GM06990 (cell line): ENCODE data around the gene TECTA.
"Not testable (repeated sequence)": the region's sequence is repeated elsewhere in the genome, so short reads cannot be mapped to it uniquely, and the experiment has no call there.

Experiments
- DNase-seq: peaks from one replicate; pipeline ENCODE4 v3.0.0-alpha.2; 2011; ENCODE audit not compliant: insufficient read length; ENCODE audit errors: extremely low read depth
- H3K27me3 ChIP-seq: replicated peaks from 2 replicates; pipeline ENCODE4 v1.6.0; 2011; ENCODE audit warnings: low read length; ENCODE audit not compliant: control insufficient read depth, insufficient read depth
- H3K36me3 ChIP-seq: 2 replicates; pipeline ENCODE4 v1.5.1; 2011; ENCODE audit warnings: low read length; ENCODE audit not compliant: control insufficient read depth, insufficient read depth
- H3K4me3 ChIP-seq: replicated peaks from 2 replicates; pipeline ENCODE4 v1.5.1; 2011; ENCODE audit warnings: low read depth, mild to moderate bottlenecking, control low read depth, low read length
- TF ChIP-seq, protein P1 (sequence below): IDR thresholded peaks from 2 replicates; pipeline ENCODE4 v1.5.1; 2011; ENCODE audit warnings: low read length, control low read depth, mild to moderate bottlenecking, inconsistent platforms; ENCODE audit not compliant: insufficient read depth, poor library complexity, severe bottlenecking

Gene TECTA

DNA sequence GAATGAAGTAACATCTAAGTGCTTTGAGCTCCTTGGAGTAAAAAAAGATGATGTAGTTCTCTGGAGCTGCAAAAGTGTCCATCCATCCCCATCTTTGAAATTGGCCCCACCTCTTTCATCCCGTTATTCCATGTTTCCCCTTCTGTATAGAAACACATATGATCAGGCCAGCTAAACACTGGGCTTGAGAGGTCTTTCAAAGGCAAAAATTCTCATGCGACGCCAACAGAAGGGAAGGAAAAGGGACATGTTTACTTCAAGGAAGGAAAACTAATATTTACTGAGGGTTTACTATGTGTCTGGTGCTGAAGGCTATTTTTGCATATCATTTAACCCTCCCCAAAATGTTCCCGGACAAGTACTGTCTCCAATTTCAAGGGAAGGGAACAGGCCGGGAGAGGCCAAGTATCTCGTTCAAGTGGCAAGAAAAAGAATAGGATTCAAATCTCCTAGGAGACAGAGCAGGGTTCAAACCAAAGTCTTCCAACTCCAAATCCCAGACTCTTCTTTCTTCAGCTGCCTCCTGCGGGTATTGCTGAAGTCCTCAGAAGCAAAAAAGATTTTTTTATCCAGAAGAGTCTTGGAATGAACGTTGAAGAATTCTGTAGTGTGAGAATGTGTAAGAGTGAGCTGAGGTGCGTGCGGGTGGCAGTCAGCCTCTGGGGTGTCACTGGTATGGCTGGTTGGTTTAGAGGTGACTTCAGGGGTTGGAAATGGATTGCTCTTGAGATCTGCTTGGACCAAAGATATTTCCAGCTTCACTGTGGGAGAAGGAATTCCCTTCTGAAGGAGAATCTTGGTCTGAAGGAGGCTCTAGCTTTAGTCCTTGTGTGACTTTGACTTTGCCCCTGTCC is 10.1 kb downstream of the TECTA start:
- TF ChIP-seq, protein P1, sequence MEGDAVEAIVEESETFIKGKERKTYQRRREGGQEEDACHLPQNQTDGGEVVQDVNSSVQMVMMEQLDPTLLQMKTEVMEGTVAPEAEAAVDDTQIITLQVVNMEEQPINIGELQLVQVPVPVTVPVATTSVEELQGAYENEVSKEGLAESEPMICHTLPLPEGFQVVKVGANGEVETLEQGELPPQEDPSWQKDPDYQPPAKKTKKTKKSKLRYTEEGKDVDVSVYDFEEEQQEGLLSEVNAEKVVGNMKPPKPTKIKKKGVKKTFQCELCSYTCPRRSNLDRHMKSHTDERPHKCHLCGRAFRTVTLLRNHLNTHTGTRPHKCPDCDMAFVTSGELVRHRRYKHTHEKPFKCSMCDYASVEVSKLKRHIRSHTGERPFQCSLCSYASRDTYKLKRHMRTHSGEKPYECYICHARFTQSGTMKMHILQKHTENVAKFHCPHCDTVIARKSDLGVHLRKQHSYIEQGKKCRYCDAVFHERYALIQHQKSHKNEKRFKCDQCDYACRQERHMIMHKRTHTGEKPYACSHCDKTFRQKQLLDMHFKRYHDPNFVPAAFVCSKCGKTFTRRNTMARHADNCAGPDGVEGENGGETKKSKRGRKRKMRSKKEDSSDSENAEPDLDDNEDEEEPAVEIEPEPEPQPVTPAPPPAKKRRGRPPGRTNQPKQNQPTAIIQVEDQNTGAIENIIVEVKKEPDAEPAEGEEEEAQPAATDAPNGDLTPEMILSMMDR, result no peak
- Histone ChIP-seq H3K27me3 (no peaks in the 10 kb centered on the region; the same call in none of the 2 replicates), H3K4me3 (no peak overlapping the region), H3K36me3 (no peaks in the 10 kb centered on the region)
- DNase-seq, result no peak

DNA sequence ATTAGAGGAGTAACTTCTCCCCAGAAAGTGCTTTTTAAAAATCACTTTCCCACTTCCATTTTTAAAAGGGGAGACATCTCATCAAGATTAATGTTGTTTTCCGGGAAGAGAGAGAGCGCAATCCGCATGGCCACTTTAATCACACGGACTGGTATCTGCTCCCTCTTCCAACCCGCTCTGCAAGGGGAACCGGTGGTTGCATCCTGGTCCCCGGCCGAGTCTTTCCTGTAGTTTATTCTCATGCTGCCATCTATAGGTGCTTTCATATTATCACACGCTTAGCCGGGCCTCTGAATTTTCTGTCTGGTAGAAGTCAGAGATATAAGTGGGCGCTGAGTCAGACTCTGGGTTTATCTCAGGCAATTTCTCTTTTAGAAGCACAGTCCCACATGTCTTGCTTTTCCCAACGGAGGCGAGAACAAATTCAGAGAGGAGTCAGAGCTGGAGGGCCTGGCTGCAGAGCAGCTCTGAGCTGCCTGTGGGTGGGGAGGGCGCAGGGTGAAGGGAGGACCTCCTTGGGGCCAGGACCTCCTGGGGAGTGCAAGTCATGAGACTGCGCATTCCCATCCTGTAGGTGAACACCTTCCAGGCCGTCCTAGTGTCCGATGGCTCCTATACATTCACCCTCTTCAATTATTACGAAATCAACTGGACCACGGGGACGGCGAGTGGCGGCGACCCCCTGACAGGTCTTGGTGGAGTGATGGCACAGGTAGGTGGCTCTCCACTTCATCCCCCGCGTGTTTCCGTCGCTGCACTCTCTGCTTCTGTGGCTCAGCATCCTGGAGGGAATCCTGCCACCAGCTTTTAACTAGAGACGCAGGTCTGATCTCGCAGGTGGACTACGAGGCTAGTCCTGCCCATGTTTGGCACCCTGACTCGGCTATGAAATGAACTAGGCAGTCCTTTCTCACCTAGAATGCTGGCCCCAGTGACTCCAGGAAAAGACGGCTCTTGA is 11.7 kb downstream of the TECTA start:
- TF ChIP-seq, protein P1, result peak; percentile 55
- DNase-seq, result peak; percentile 9
- no peak overlapping the region for H3K4me3 ChIP-seq
- H3K36me3 ChIP-seq, result no peaks in the 10 kb centered on the region
- no peaks in the 10 kb centered on the region; the same call in 1 of the 2 replicates for H3K27me3 ChIP-seq

DNA sequence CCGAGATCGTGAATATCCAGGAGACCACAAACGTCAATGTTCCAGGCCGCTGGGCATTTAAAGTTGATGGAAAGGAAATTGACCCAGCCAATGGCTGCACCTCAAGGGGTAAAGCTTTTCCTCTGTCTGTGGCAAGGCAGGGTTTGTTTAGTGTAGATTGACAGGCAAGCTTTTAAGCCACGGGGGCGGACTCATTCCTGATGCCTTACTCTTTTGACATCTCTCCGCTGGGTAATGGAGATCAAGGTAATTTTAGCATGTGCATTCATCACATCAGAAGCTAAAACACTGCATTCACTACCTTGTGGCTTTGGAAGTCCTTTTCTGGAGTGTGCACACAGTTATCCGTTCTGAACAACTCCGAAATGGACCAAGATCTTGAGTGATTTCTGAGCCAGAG is 12.6 kb downstream of the TECTA start:
- no peaks in the 10 kb centered on the region for H3K36me3 ChIP-seq
- H3K4me3 ChIP-seq, result no peak overlapping the region
- DNase-seq, result no peak
- no peaks in the 10 kb centered on the region; the same call in 1 of the 2 replicates for H3K27me3 ChIP-seq
- TF ChIP-seq, protein P1, result no peak

DNA sequence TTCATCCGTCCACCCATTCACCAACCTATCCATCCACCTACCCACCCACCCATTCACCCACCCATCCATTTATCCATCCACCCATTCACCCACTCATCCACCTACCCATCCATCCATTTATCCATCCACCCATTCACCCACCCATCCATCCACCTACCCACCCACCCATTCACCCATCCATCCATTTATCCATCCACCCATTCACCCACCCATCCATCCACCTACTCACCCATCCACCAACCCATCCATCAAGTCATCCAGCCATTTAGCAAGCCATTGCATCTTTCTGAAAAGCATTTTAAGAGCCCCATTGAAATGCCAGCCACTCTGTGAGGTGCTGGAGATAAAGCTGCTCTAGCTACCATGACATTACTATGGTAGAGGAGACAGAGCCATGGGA is 14.0 kb downstream of the TECTA start:
- H3K4me3 ChIP-seq, DNase-seq, H3K27me3 ChIP-seq, H3K36me3 ChIP-seq: not testable (repeated sequence)

DNA sequence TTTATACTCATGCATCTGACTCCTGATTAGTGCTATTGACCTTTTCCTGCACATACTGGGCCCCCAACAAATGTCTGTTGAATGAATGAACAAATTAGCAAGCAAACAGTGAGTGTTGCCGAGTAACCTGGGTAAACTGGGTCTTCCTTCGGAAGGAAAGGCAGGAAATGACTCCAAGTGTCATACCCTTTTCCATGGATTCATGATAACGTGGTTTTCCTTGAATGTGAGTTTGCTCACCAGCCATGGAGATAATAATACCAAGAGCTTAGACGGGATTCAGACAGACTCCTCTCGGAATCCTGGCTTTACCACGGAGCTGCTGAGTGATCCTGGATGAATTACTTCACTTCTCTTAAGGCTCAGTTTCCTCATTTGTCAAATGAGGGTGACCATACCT is 16.7 kb downstream of the TECTA start:
- no peak for DNase-seq
- no peaks in the 10 kb centered on the region; the same call in 1 of the 2 replicates for H3K27me3 ChIP-seq
- H3K36me3 ChIP-seq, result no peaks in the 10 kb centered on the region
- H3K4me3 ChIP-seq, result no peak overlapping the region
- TF ChIP-seq, protein P1, result no peak

DNA sequence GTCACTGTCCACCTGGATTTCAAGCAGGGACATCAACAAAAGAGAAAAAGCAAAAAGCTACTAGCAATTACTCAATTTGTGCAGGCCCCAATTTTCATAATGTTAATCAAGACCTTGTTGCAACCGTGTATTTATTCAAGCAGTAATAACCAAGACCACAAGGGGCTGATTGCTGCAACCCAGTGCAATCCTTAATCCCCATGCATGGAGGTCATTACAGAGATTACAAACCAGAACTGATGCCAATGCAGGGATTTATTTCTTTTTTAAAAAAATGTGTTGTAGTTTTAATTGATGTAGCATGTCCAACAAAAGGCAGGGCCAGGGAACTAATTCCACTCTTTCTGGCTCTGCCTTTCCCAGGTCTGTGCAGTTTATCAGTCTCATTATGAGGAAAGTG is 18.4 kb downstream of the TECTA start:
- no peak for DNase-seq
- no peak overlapping the region for H3K4me3 ChIP-seq
- H3K27me3 ChIP-seq, result no peaks in the 10 kb centered on the region; the same call in 1 of the 2 replicates
- H3K36me3 ChIP-seq, result no peaks in the 10 kb centered on the region
- TF ChIP-seq, protein P1, result no peak
